Activated CD8-positive, alpha-beta memory T cell treated with anti-CD3 and anti-CD28 coated beads for 1 hour (primary cell): Measurements from ENCODE around the gene FRRS1L.

Experiments used
- DNase-seq, 2 donors: peaks; one replicate each; pipeline ENCODE4 v3.0.0-alpha.2; 2020; ENCODE audit warnings: low read depth in 1 of 2; ENCODE audit errors: extremely low read depth in 1 of 2

FRRS1L gene, protein sequence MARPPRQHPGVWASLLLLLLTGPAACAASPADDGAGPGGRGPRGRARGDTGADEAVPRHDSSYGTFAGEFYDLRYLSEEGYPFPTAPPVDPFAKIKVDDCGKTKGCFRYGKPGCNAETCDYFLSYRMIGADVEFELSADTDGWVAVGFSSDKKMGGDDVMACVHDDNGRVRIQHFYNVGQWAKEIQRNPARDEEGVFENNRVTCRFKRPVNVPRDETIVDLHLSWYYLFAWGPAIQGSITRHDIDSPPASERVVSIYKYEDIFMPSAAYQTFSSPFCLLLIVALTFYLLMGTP

DNA sequence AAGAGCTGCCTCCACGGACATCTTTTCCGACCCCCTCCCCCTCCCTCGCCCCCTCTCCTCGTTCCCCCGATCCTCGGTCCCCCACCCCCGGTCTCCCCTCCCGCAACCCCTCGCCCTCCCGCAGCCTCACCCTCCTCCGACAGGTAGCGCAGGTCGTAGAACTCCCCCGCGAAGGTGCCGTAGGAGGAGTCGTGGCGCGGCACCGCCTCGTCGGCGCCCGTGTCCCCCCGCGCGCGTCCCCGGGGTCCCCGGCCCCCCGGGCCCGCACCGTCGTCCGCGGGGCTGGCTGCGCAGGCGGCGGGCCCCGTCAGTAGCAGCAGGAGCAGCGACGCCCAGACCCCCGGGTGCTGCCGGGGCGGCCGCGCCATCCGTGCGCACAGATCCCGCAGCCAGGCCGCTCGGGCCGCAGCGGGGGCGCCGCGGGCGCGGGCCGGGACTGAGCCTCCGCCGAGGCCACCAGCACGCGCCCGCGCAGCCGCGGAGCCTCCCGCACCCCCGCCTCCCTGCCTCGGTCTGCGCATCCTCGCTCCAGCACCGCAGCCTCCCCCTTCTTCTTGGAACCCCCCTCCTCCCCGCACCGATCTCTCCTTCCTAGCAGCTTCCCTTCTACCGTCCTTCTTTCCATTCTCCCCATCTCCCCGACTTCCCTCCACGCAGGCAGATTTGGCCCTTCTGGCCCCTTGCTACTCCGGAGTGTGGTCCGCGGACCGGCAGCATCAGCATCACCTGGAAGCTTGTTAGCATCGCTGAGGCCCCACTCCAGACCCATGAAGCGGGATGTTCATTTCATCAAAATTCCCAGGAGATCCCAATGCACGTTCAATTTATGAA, at the start of gene FRRS1L:
Gene FRRS1L (minus strand): TSS at position 479 of the 831 bp plus-strand sequence. CDS start 111 bp downstream, at position 368.
- no peak for DNase-seq

DNA sequence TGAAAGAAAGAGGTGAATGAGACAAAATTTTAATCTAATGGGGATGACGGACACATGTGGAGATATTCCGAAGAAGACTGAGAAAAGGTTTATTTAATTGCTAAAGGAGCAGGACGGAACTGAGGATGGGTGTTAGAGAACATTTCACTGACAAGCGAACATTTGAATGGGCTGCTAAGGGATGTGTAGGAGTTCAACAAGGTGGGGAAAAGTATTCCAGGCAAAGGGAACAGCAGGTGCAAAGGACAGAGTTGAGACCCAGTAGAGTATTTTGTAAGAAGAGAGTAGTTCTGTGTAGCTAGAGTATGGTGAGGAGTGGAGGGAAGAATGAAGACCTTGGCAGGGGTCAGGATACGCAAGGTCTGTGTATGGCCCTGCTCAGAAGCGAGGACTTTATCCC, 47.4 kb upstream of the FRRS1L start:
- no peak for DNase-seq

GRCh38 chr9:109213285-109214121, 46.5 kb upstream of the FRRS1L start:
- no peak for DNase-seq

DNA sequence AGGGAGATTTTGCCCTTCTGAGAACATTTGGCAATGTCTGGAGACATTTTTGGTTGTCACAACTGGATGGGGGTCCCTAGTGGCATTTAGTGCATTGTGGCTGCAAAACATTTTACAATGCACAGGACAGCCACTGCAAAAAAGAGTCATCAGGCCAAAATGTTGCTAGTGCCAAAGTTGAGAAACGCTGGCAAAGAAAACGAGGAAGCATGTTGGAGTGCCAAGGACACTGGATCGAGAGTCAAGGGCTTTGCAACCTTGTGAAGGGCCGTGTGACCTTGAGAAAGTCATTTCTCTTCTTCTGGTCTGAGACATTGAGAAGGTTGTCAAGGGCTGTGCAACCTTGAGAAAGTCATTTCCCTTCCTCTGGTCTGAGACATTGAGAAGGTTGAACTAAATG, 45.7 kb upstream of the FRRS1L start:
- no peak for DNase-seq

- DNase-seq: no peak
Measured at GRCh38 chr9:109206670-109207069, 39.6 kb upstream of the FRRS1L start.

- DNase-seq: no peak
Measured at GRCh38 chr9:109205526-109205925, 38.5 kb upstream of the FRRS1L start.

DNA sequence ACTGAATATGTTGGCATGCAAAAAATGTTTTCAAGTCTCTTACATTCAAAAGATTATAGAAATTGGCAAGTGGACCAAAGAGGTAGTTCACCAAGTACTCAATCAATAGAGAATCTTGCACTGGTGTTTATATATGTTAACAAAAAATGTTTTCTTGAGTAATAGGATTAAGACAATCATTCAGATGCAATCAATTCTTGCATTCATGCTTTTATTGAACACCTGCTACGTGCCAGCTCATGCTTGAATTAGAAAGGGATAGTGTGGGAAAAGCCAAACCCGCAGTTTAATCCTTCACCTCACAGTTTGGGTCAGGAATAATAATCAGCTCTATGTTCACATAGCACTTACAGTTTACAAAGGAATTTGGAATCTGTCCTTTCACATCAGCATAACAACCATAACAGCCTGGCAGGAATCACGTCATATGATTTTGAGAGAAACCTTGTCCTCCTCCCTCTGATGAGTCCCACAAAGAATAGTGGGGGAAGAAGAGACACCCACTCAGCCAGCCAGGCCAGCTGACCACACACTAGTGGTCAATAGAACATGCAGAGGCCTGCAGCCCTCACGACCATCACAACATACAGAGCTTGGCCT, 36.8 kb upstream of the FRRS1L start:
- DNase-seq: no peak

GRCh38 chr9:109199676-109200075, 32.6 kb upstream of the FRRS1L start:
- no peak for DNase-seq

DNA sequence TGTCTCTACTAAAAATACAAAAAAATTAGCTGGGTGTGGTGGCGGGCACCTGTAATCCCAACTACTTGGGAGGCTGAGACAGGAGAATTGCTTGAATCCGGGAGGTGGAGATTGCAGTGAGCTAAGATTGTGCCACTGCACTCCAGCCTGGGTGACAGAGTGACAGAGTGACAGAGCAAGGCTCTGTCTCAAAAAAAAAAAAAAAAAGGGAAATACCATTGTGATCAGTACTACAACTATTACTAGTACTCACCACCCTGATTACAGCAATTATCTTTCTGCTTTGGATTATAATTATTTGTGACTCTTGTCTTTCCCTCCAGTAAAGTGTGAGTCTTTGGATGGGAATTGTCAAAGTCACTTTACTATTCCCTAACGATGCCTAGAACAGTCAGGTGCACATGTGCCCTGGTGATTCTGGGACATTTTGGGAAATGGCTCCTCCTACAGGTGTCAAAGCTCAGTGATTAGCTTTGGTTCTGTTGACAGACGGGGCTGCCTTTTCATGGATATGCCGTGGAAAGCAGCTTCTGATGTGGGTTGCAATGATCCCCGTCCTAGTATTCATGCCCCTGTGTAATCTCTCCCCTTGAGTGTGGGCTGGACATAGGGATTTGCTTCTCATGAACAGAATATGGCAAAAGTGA, 31.8 kb upstream of the FRRS1L start:
- no peak for DNase-seq

GRCh38 chr9:109193974-109194556, 27.0 kb upstream of the FRRS1L start:
- no peak for DNase-seq

DNA sequence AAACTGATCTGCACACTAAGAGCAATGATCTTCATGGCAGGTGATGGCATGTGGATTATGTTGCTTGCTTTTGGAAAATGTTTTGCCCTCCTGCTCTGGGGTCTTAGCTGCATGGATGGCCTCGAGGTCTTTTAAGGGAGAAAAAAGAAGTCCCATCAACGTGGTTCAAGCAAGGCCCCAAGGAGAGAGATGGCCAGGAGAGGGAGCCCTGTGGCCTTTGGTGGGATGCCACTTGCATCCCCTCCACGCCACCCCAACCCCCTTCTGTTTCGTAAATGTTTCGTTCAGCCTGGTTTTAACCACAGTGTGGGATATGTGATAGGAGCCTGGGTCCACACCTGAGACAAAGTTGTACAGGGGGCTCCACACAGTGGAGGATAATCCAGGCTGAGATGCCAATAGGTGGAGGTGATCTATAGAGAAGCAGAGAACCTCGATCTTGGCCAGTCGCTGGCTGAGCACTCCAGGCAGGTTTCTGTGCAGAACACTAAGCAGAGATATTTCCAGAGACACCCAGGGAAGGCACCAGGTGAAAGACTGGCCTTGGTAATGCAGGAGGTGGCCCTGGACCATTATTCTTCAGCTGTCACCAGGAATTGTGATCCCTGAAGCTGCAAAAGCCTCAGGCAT, 25.8 kb upstream of the FRRS1L start:
- DNase-seq: no peak

GRCh38 chr9:109191746-109192145, 24.7 kb upstream of the FRRS1L start:
- DNase-seq: no peak

- DNase-seq: no peak
Measured at GRCh38 chr9:109190151-109190550, 23.1 kb upstream of the FRRS1L start.

GRCh38 chr9:109186857-109187520, 19.9 kb upstream of the FRRS1L start:
- DNase-seq: no peak

GRCh38 chr9:109182940-109183798, 16.1 kb upstream of the FRRS1L start:
- DNase-seq: no peak

DNA sequence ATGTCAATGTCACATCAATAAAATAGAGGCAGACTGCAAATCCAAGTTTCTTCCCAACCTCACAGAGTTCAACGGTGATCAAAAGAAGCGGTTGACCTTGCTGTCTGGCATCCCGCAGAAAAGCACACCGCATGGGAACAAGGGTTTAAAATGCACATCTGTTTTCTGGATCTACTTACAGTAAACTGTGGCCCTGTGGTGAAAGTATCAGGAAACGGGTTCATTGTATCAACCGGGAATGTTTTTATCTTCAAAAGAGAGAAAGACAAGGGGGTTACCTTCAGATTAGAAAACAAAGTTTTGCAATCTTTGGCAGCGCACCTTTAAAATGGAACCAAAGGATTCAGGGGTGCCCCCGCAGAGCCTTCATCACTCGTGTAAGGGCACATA, 15.5 kb upstream of the FRRS1L start:
- DNase-seq: no peak

DNA sequence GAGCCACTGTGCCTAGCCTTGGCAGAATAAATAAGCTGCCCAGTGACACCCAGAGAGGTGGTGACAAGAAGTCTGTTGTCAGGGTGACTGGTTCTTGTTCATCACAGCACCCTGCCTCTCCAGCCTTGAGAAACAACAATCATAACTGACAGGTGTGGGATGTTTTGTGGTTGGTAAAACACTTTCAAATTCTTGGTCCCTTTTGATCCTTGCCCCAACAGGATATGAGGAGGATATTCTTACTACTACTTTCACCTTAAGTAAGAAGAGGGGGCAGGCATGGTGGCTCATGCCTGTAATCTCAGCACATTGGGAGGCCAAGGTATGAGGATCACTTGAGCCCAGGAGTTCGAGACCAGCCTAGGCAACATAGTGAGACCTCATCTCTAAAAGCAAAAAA, 14.2 kb upstream of the FRRS1L start:
- DNase-seq: no peak

- no peak for DNase-seq
Measured at GRCh38 chr9:109179801-109180523, 12.9 kb upstream of the FRRS1L start.
